HCEC 1CT (cell line): ENCODE results near the gene TENM3.
"Not testable (repeated sequence)": the region's sequence is repeated elsewhere in the genome, so short reads cannot be mapped to it uniquely, and the experiment has no call there.

Experiments used
- DNase-seq: peaks from one replicate; pipeline ENCODE4 v3.0.0-alpha.2; 2017

TENM3 gene

DNA sequence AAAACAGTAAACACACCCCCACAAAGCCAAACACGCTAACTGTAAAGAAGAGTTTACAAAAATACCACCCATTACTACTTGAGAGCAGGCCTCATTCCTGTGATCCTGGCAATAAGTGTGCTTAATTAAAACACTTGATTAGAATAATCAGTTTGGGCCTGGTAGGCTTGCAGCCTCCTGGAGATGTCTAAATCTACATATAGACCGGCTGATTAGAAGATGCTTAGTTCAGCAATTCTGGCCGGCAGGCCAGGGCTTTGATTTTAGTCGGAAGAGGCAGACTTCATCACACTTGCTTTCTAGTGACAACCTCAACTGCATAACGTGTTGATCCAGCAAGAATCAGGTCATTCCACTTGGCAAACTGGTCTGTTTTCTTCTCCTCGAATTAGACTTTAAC is 560.0 kb downstream of the TENM3 start:
- no peak for DNase-seq

DNA sequence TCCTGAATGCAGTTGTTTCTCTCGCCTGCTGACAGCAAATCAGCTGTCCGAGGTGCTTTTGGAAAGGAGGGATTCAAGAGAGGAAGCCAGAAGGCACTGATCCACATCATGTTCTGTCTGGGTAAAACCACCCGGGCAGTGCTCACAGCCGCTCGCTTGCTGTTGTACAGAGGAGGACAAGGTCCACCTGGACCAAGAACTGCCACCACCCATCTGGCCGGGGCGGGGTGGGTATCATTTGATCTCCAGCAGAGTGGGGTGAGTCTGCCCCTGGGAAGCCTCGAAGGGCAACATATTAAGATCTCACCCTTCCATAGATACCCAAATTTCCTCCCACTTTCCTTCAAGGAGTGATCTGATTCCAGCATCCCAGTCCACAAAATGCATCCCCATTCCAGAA is 560.9 kb downstream of the TENM3 start:
- DNase-seq, result no peak

DNA sequence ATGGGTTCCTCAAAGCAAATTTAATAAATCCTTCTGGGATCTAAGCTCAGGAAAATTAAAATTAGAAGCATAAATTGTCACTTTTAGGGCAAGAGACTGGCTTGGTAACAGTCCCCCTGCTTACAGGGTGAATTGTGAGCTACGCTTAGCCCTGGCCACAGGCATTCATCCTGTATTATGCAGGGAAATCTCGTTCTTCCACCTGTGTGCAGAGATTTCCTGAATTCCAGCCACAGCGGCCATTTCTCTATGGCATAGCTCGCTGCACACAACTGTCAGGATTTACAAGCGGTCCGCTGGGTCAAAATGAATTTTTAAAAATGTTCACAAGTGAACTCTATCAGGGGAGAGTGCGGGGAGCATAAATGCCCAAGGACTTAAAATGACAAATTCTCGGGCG is 562.1 kb downstream of the TENM3 start:
- no peak for DNase-seq

DNA sequence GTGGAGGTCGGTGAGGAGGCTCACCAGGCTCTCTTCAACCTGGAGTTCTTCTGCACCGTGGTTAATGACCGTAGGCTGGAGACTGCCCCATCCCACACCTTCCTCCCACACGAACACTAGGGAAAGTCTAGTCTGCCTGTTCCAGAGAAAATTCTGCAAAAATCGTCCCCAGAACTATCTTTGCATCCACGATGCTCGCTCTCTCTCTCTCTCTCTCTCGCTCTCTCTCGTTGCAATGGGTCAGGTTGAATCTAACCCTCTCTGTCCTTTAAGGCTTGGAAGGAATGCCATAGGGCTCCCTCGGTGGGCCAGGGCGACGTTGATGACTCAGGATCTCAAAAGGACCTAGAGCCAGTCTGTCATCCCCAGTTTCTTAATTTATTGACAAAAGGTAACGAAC is 562.5 kb downstream of the TENM3 start:
- no peak for DNase-seq

DNA sequence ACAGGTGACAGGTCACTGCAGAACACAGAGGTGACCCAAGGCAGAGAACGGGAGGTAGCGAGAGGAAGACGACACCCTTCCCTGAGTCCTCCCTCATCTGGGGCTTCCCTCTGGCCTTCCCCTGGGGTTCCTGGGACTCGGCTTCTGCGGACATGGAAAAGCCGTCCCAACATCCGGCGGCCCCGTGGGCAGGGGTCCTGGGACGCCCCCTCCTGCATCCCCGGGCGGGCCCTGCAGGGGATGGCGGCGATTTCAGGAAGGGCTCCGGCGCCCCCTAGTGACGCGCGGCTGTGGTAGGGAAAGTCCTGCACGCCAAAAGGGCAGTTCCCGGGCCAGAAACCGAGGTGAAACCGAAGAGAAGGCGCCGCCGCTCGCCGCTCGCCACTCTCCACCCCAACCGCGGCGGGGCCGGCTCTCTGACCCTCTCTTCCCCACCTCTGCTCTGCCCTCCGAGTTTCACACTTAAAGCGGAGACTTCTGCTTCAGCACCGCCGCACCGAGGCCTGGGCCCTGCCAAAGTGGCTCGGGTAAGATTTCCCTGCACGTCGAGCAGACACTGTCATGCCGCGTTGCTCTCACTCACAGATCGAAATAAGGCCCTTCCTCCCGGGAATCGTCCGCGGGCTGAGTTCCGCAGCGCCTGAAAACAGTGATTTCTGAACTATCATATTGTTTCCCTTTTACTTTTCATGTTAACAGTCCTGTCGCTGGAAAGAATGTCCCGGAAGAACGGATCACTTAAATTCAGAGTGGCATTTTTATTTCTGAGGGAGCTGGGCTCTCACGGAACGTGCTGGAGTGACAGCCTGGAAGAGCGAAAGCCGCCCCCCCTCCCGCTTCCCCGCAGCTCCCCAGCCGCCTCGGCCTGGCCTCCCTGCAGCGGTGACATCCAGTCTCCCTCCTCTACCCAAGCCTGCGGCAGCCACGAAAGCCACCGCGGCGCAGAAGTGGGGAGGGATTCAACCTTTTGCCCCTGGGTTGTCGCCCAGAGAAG is 563.4 kb downstream of the TENM3 start:
- peak; percentile 28 for DNase-seq

DNA sequence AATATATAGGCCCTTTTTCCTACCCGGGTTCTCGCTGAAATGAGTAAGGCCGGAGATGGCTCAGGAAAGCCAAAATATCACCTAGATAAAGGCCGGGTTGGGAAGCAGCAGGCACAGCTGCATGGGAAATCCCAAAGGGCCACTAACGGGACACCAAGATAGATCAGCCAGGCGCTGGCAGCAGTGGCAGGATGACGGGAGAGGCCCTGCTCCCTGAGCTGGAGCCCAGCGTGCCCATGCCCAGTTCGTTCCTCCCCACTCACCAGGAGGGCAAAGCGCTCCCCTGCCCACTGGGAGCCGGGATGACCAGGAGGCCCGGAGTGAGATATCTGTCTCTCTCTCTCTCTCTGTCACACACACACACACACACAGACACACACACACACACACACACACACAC is 564.1 kb downstream of the TENM3 start:
- DNase-seq, result no peak

DNA sequence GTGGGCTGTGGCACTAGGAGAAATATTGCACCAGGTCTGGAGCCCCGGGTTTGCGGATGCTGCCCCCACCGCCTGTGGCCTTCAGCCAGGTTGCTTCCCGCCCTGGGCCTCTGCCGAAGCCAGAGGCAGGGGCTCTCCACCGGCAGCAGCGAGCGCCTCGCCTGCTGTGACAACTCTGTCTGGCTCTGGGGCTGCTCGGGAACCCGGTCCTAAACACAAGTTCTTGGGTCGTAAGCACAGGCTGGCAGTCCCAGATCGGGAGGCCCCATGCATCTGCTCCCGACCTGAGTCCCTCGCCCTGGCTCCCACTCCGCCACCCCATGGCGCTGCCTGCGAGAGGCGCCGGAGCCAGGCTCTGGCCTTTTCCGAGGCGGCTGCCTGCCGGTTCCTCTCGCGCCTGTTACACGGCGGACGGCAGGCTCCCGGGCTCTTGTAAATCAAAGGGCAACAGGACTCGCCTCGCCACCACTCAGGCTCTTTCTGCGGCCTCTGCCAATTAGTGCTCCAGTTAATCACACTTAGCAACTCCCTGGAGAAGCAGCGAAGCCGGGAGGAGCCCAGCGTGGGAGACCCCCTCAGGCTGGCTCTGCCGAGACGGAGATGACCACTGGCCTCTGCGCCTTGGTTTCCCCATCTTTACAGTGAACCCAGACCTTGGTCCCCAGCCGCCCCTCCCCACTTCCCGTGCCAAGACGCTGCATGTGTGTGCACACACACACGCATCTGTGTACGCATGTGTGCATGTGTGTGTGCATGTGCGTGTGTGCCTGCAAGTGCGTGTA is 564.8 kb downstream of the TENM3 start:
- DNase-seq, result no peak

DNA sequence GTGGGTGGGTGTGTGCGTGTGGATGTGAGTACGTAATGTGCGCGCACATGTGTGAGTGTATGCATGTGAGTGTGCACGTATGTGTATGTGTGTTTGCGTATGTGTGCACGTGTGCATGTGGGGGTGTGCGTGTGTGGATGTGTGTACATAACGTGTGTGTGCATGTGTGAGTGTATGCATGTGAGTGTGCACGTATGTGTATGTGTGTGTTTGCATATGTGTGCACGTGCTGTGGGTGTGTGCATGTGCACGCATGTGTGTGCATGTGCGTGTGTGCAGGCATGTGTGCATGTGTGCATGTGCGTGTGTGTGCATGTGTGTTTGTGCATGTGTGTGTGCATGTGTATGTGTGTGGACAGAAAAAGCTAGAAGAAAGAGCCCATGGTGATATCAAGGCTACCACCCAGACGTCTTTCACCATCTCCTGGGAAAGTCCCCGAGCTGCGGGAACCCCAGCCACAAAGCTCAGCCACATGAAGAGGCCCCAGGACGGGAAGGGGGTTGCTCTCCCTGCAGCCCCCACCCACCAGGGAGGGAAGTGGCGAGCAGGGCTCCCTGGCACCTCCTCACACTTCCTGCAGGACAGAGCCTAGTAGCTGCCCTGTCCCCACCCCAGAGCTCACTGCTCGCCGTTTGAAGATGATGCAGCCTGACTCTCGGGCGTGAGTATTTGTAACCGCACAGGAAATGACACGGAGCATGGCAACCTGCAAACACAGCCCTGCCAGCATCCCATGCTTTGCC is 565.6 kb downstream of the TENM3 start:
- no peak for DNase-seq

DNA sequence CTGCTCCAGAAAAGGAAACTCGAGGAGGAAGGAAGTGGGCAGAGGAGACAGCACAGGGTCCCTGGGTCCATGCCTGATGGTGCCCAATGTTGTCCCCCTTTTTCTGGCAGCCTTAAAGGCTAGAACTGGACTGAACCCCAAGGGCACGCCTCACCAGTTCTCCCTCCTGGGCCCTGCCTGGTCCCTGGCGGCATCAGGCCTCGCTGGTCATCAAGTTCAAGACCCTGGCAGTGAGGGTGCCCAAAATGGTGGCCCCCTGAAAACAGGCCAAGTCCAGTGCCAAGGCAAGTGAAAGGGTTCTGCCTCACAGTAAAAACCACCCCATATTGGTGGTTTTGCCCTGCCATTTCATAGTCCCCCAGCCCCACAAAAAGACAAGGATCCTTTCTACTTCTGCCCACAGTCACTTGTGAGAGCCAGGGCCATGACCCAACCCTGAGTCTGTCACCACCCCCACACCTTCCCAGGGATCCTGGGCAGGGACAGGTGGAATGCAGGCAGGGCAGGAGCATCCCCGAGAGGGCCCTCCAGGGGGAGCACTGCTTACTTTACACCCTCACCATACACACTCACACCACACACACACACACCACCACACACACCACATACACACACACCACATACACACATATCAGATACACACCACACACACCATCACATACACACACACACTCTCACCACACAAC is 566.4 kb downstream of the TENM3 start:
- DNase-seq, result no peak

DNA sequence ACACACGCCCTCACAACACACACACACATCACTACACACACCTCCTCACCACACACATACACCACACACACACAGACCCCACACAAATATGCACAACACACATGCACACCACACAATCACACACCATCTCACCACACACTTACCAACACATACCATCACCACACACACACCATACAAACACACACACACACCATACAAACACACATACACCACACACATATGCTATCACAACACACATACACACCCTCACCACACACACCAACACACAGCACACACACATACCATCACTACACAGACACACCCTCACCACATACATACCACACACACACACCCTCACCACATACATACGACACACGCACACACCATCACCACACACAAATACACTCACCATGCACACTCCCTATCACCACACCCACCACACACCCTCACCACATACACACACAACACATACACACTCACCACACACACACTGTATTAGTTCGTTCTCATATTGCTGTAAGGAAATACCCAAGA is 567.0 kb downstream of the TENM3 start:
- no peak for DNase-seq

DNA sequence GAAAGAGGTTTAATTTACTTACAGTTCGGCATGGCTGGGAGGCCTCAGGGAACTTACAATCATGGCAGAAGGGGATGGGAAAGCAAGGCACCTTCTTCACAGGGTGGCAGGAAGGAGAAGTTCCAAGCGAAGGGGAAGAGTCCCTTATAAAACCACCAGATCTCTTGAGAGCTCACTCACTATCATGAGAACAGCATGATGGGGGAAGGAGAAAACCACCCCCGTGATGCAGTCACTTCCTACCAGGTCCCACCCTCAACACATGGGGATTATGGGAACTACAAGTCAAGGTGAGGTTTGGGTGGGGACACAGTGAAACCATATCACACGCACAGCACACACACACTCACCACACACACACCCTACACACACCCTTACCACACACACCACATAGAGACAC is 569.7 kb downstream of the TENM3 start:
- DNase-seq, result no peak

DNA sequence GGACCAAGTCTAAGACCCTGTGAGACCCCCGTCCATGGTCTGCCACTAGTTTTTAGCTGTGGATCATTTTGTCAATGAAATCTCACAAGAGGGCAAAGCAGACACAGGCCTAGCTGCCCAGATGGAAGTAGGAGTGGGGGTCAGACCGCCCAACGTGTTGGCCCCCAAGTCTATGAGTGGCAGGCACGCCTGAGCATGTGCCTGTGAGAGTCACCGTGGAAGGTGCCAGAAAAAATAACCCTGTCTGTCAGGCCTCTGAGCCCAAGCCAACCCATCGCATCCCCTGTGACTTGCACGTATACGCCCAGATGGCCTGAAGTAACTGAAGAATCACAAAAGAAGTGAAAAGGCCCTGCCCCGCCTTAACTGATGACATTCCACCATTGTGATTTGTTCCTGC is 570.9 kb downstream of the TENM3 start:
- not testable (repeated sequence) for DNase-seq

DNA sequence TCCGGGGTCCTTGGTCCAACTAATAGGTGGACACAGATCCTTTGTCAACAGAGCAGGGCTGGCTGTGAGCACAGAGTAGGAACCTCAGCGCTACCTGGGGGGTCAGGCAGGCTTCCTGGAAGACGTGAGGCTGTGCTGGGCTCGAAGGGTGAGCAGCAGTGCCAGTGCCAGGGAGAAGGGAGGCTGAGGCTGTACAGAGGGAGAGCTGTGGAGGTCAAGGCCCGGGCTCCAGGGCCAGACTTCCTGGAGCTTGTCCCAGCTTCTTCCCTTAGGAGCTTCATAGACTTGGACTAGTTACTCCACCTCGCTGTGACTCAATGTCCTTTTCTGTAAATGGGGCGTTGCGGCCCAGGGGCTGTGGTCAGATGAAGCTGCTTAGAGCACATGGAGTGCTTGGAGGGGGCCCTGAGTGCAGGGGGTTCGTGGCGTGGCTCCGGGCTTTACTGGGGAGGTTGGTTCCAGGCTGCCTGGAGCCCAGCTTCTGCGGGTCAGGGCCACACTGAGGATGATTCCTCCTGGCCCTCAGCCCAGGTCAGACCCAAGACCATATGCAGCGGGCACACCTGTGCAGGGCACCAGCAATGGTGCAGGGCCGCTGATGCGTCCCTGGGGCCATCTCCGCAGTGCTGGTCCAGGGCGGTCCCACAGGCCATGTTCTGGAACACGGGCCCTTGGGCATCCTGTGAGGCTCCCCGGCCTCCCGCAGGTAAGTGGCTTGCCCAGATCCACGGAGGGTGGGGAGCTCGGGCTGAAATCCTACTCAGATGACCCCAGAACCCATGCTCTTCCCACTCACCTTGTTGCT is 575.9 kb downstream of the TENM3 start:
- DNase-seq, result no peak

DNA sequence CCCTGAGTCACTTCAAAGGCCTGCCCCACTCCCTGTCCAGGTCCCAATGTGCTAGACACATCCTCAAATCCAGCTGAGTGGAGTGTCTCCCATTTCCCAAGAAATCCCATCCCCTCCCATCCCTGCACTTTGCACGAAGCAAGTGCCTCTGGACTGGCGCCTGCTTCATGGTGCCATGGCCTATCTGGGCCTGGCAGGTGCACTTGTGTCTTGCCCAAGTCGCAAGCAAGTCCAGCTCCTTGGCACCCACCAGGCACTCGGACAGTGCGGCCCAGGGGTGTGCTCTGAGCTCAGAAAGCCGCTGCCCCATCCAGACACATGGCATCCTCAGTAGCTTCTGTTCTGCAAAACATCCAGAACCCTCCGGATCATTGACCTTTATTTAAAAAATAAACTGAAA is 576.5 kb downstream of the TENM3 start:
- no peak for DNase-seq

DNA sequence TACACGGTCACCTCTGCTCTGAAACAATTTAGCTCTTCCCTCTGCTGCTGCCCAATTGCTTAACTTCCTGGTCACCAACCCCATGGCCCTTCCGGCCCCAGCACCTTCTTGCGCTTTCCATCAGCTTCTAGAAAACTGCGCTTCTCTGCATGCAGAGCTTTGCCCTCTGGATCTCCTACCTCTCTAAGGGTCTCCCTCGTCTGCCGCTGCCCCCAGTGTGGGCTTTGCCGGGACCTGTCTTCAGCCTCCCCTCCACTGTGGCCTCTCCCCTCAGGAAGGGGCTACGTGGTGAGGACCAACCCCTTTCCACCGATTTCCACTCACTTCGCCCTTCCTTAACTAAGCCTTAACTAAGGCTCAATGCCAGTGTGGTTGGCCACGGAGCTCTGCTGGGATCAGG is 579.4 kb downstream of the TENM3 start:
- DNase-seq, result no peak

DNA sequence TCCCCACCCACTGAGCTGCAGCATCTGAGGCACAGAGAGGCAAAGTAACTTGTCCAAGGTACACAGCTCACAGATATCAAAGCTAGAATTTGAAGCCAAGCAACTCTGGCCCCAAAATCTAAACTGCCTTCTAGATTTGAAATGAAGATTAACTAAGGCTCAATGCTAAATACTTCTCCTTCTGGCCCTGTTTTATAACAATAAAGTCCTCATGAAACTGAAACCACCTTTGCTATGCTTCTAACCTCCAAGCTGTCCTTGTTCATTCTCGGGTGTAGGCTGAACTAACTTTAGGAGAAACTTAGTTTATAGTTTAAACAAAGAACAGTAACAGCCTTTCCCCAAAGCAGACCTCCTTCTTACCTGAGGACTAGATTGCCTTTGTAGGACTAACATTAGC is 580.4 kb downstream of the TENM3 start:
- DNase-seq, result no peak

DNA sequence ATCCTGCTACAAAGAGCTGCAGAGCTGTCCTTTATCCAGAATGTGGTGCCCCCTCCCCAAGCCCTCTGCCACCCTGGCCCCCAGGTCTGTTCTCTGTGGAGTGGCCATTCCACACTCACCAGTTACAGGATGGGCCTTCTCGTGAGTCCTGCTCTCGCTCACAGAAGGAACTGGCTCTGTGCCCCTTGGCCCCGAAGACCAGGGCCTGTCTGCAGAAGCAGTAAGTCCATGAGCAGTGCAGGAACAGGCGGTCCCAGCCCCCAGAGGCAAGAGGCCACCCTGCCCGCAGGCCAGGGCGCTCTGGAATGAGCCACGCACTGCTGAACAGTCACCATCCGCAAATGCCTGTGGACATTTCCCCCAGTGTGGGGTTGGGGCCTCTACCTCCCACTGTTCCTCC is 581.8 kb downstream of the TENM3 start:
- no peak for DNase-seq

DNA sequence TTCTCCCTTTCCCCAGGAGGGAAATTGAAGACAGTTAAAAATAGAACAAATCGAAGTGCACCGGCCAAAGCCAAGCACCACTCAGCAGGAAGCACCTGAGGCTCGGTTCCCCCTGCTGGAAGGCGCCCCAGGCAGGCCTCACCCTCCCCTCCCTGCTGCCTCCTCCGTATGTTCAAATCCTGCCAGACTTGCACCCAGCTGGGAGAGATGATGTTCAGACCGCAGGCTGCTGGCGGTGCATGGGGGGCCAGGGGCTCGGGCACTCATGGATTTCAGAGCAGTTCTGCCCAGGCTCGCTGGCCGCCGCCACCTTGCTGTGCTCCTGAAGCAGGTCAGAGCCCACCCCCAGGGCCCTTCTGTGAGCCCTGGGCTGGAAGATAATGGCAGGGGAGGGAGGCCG is 582.6 kb downstream of the TENM3 start:
- DNase-seq, result no peak

DNA sequence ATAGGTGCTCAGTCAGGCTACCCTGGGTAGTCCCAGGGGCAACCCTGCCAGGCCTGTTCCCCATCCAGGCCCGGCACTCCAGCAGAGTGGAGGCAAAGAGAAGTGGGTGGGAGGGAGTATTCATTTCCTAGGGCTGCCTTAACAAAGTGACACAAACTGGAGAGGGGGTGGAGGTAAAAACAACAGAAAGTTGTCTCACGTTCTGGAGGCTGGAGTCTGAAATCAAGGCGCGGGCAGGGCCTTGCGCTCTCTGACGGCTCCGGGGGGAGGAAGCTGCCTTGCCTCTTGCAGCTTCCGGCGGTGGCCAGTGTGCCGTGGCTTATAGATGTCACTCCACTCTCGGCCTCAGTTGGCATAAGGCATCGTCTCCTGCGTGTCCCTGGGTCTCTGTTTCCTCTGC is 583.2 kb downstream of the TENM3 start:
- no peak for DNase-seq

DNA sequence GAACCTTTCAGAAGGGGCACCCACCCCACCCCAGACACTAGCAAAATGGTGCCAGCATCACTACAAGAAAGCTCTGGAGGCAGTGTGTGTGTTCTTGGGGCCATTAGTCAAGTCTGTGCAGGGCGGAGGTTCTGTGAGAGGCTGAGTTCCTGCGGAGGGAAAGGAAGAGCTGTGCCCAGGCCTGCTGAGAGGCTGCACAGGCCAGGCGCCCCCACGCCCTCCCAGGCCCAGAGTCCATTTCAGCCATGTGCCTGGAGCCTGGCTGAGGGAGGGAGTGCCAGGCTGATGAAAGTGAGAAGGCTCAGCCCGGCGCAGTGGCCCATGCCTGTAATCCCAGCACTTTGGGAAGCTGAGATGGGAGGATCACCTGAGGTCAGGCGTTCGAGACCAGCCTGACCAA is 584.0 kb downstream of the TENM3 start:
- DNase-seq, result no peak

DNA sequence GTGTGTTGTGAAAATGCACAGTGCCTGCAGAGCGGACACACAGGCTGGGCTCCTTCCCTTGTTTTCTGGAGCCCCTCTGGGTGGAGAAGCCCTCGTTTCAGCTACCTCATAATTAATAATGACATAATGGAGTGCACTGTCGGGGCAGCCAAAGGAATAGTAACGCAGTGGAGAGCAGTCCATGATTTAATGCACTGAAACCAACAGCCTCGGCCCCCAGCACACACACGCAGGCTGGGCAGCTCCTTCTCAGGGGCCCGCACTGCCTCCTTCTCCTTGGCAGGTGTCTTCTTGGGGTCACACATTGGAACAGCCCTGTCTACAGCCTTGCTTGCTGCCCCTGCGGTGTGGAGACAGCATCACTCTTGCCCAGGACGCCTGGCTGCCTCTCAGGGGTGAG is 584.8 kb downstream of the TENM3 start:
- no peak for DNase-seq
